Left ventricle myocardium inferior (tissue), 1 donor: ENCODE data around the gene BUD23. TPM values are rescaled to one million over a fixed set of nuclear protein-coding genes. Genes with fewer than 3 reads are reported as not detected.
A peak's percentile ranks its signal among the peaks of the same experiment; 100 is the strongest.
"Not testable (repeated sequence)": the region's sequence is repeated elsewhere in the genome, so short reads cannot be mapped to it uniquely, and the experiment has no call there.

Source experiments
- DNase-seq: peaks from one replicate; pipeline ENCODE4 v3.0.0-alpha.2; 2020
- H3K27ac ChIP-seq: fragments of 200-600 bp; replicated peaks from 2 replicates; pipeline ENCODE4 v1.8.0; 2021
- H3K27me3 ChIP-seq: fragments of 200-600 bp; 2 replicates; pipeline ENCODE4 v1.8.0; 2021; ENCODE audit warnings: low read depth
- H3K36me3 ChIP-seq: fragments of 200-600 bp; 2 replicates; pipeline ENCODE4 v1.8.0; 2021
- H3K4me1 ChIP-seq: fragments of 200-600 bp; 2 replicates; pipeline ENCODE4 v1.8.0; 2021
- H3K4me3 ChIP-seq: fragments of 200-600 bp; 2 replicates; pipeline ENCODE4 v1.8.0; 2021; ENCODE audit warnings: mild to moderate bottlenecking, moderate library complexity
- H3K9me3 ChIP-seq: fragments of 200-600 bp; replicated peaks from 2 replicates; pipeline ENCODE4 v1.8.0; 2021
- CTCF ChIP-seq: fragments of 200-600 bp; IDR thresholded peaks from 2 replicates; pipeline ENCODE4 v1.8.0; 2021; ENCODE audit warnings: antibody characterized with exemption, mild to moderate bottlenecking, borderline replicate concordance
- intact Hi-C: fragments of 100-400 bp; cut with micrococcal nuclease; formaldehyde crosslinking; loops from one replicate; pipeline ENCODE4 v1.11.0; 2022
- total RNA-seq: library from RNA; stranded (reverse); fragmentation: NEBNext Ultra II Directional; extraction: Animal tissue kit (Norgen Biotek cat#: 25700); gene quantifications from one replicate; pipeline ENCODE4 v1.2.1, GENCODE V29; 2021
- donor health status: DM: no; HTN: yes; CAD: no; lungs with severe emphysema.

The BUD23 gene
- total RNA-seq, 1 donor from 2014 or later: 65.0 TPM

- Histone ChIP-seq H3K4me1 (peaks cover 17% of the 10 kb centered on the region), H3K9me3 (no peaks in the 10 kb centered on the region), H3K27me3 (no peaks in the 10 kb centered on the region), H3K4me3 (no peak overlapping the region), H3K36me3 (no peaks in the 10 kb centered on the region), H3K27ac (no peak overlapping the region)
- no peak for DNase-seq
- intact Hi-C loops: no loop called here
- no peak for TF ChIP-seq CTCF
Observed at GRCh38 chr7:73669858-73670385, 13.5 kb upstream of the BUD23 start.

- Histone ChIP-seq H3K4me3 (no peak overlapping the region), H3K27ac (no peak overlapping the region), H3K9me3 (no peaks in the 10 kb centered on the region), H3K36me3 (no peaks in the 10 kb centered on the region), H3K27me3 (no peaks in the 10 kb centered on the region), H3K4me1 (peaks cover 17% of the 10 kb centered on the region)
- no peak for DNase-seq
- TF ChIP-seq CTCF: no peak
- intact Hi-C loops: no loop called here
Observed at GRCh38 chr7:73671322-73671661, 12.1 kb upstream of the BUD23 start.

GRCh38 chr7:73671857-73672445, 11.4 kb upstream of the BUD23 start:
- no peak for TF ChIP-seq CTCF
- DNase-seq: no peak
- Histone ChIP-seq H3K9me3 (no peaks in the 10 kb centered on the region), H3K4me1 (peaks cover 17% of the 10 kb centered on the region), H3K27me3 (no peaks in the 10 kb centered on the region), H3K4me3 (no peak overlapping the region), H3K36me3 (no peaks in the 10 kb centered on the region), H3K27ac (no peak overlapping the region)
- intact Hi-C loops: no loop called here

GRCh38 chr7:73674468-73675124, 8.8 kb upstream of the BUD23 start:
- Histone ChIP-seq H3K9me3 (no peaks in the 10 kb centered on the region), H3K27me3 (no peaks in the 10 kb centered on the region), H3K4me3 (no peak overlapping the region), H3K27ac (no peak overlapping the region), H3K36me3 (peaks cover 6% of the 10 kb centered on the region), H3K4me1 (peaks cover 16% of the 10 kb centered on the region)
- DNase-seq: no peak
- no peak for TF ChIP-seq CTCF
- intact Hi-C loops: no loop called here

GRCh38 chr7:73676062-73676461, 7.3 kb upstream of the BUD23 start:
- H3K4me1 ChIP-seq: peaks cover 30% of the 10 kb centered on the region
- H3K27me3 ChIP-seq, H3K4me3 ChIP-seq, intact Hi-C loops, H3K27ac ChIP-seq, H3K9me3 ChIP-seq, DNase-seq, H3K36me3 ChIP-seq: not testable (repeated sequence)

GRCh38 chr7:73678862-73679261, 4.5 kb upstream of the BUD23 start:
- peak overlapping the region; percentile 59 for H3K27ac ChIP-seq
- intact Hi-C loops: no loop called here
- no peaks in the 10 kb centered on the region for H3K27me3 ChIP-seq
- H3K4me1 ChIP-seq: peaks cover 57% of the 10 kb centered on the region
- no peaks in the 10 kb centered on the region for H3K9me3 ChIP-seq
- no peak for DNase-seq
- TF ChIP-seq CTCF: no peak
- no peak overlapping the region for H3K4me3 ChIP-seq
- peaks cover 6% of the 10 kb centered on the region for H3K36me3 ChIP-seq
